ENCODE data around the gene IDUA.

DNA sequence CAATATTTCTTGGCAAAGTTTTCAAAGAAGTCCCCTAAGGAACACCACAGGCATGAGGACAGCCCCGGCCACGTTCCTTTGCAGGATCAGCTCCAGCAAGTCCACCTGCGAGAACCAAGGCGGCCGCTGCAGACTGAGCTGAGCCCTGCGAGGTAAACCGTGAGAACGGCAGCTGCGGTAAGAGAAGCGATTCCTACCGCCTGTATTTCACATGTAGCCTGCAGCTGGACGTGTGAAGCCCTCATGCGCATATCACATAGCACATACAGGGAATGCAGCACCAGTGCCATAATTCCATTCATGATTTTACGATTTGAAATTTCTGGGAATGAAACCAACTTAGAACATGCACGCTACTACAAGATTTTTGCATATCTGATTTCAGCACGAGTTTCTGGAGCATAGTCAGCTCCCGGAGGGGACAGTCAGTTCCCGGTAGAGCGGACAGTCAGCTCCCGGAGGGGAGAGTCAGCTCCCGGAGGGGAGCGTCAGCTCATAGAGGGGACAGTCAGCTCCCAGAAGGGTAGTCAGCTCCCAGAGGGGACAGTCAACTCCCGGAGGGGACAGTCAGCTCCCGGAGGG, 66.3 kb downstream of the IDUA start:
- TF ChIP-seq EZH2phosphoT487 (IDR thresholded peaks at IDR 0.05; ENCODE audit: low read depth) = no peak
- TF ChIP-seq, protein P1, sequence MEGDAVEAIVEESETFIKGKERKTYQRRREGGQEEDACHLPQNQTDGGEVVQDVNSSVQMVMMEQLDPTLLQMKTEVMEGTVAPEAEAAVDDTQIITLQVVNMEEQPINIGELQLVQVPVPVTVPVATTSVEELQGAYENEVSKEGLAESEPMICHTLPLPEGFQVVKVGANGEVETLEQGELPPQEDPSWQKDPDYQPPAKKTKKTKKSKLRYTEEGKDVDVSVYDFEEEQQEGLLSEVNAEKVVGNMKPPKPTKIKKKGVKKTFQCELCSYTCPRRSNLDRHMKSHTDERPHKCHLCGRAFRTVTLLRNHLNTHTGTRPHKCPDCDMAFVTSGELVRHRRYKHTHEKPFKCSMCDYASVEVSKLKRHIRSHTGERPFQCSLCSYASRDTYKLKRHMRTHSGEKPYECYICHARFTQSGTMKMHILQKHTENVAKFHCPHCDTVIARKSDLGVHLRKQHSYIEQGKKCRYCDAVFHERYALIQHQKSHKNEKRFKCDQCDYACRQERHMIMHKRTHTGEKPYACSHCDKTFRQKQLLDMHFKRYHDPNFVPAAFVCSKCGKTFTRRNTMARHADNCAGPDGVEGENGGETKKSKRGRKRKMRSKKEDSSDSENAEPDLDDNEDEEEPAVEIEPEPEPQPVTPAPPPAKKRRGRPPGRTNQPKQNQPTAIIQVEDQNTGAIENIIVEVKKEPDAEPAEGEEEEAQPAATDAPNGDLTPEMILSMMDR (IDR thresholded peaks at IDR 0.05; ENCODE audit: low read depth, low read length) = no peak

All from OCI-LY3 (cell line).